ENCODE results near the gene AP1AR.
A peak's percentile ranks its signal among the peaks of the same experiment; 100 is the strongest.
"Not testable (repeated sequence)": the region's sequence is repeated elsewhere in the genome, so short reads cannot be mapped to it uniquely, and the experiment has no call there.

AP1AR gene

GRCh38 chr4:112302320-112303274 is 71.0 kb downstream of the AP1AR start:
- TF ChIP-seq POLR2A (IDR thresholded peaks at IDR 0.05; ENCODE audit: low read length) (no peak), GATA1 (IDR thresholded peaks at IDR 0.05; ENCODE audit: low read depth, low read length) (no peak)
- no peak for DNase-seq

GRCh38 chr4:112305477-112305876 is 73.9 kb downstream of the AP1AR start:
- DNase-seq, result not testable (repeated sequence)

GRCh38 chr4:112309263-112309791 is 77.7 kb downstream of the AP1AR start:
- DNase-seq, result not testable (repeated sequence)

- no peak for TF ChIP-seq GATA1 (IDR thresholded peaks at IDR 0.05; ENCODE audit: low read depth, low read length)
- no peak for TF ChIP-seq POLR2A (IDR thresholded peaks at IDR 0.05; ENCODE audit: low read length)
- DNase-seq, result peak in 1 of 2 experiments; percentile 12
Measured at GRCh38 chr4:112311516-112311915, 79.9 kb downstream of the AP1AR start.

GRCh38 chr4:112312610-112313239 is 81.1 kb downstream of the AP1AR start:
- DNase-seq, result no peak
- no peak for TF ChIP-seq POLR2A (IDR thresholded peaks at IDR 0.05; ENCODE audit: low read length)
- TF ChIP-seq GATA1 (IDR thresholded peaks at IDR 0.05; ENCODE audit: low read depth, low read length), result no peak

GRCh38 chr4:112315446-112315845 is 83.9 kb downstream of the AP1AR start:
- DNase-seq, result no peak
- TF ChIP-seq GATA1 (IDR thresholded peaks at IDR 0.05; ENCODE audit: low read depth, low read length), result no peak
- no peak for TF ChIP-seq POLR2A (IDR thresholded peaks at IDR 0.05; ENCODE audit: low read length)

- no peak for TF ChIP-seq POLR2A (IDR thresholded peaks at IDR 0.05; ENCODE audit: low read length)
- no peak for TF ChIP-seq GATA1 (IDR thresholded peaks at IDR 0.05; ENCODE audit: low read depth, low read length)
- no peak for DNase-seq
Measured at GRCh38 chr4:112316360-112316759, 84.8 kb downstream of the AP1AR start.

GRCh38 chr4:112318239-112319142 is 86.9 kb downstream of the AP1AR start:
- no peak for DNase-seq
- no peak for TF ChIP-seq GATA1 (IDR thresholded peaks at IDR 0.05; ENCODE audit: low read depth, low read length)

Measured in erythroblast (primary cell).